H1 (cell line): ENCODE results near the gene STEAP2.

Experiments
- CHD2 ChIP-seq: IDR thresholded peaks from 2 replicates; pipeline ENCODE4 v1.6.1; 2012; ENCODE audit warnings: low read length, improper control_type of control experiment
- EP300 ChIP-seq, 2 experiments: IDR thresholded peaks; 1 replicate in 1 of 2; 2 replicates in 1 of 2; pipeline ENCODE4 v1.6.1; 2011 to 2012; ENCODE audit warnings: low read depth in 2 of 2, low read length in 2 of 2, mild to moderate bottlenecking in 2 of 2, borderline replicate concordance in 1 of 2, inconsistent platforms in 1 of 2, moderate library complexity in 1 of 2
- EZH2 ChIP-seq: fragments of 200-600 bp; sonication (generic); IDR thresholded peaks from 2 replicates; pipeline ENCODE4 v1.7.1; 2012; ENCODE audit warnings: low read depth, mild to moderate bottlenecking, moderate library complexity, low read length, inconsistent platforms; ENCODE audit not compliant: severe bottlenecking
- KDM5A ChIP-seq: fragments of 200-600 bp; IDR thresholded peaks from 2 replicates; pipeline ENCODE4 v1.7.1; 2012; ENCODE audit warnings: mild to moderate bottlenecking, low read length, inconsistent platforms, mixed read lengths
- POLR2AphosphoS5 ChIP-seq: IDR thresholded peaks from 2 replicates; pipeline ENCODE4 v1.6.1; 2011; ENCODE audit warnings: low read depth, low read length
- RAD21 ChIP-seq, 2 experiments: IDR thresholded peaks in 1 of 2; conservative IDR thresholded peaks in 1 of 2; 2 replicates each; pipeline ENCODE4 v1.6.1; 2011; ENCODE audit warnings: low read depth in 2 of 2, low read length in 2 of 2, improper control_type of control experiment in 1 of 2, inconsistent platforms in 1 of 2, mild to moderate bottlenecking in 1 of 2, moderate library complexity in 1 of 2
- RNF2 ChIP-seq: fragments of 200-900, 300-1000 bp; sonication (generic); IDR thresholded peaks from 2 replicates; pipeline ENCODE4 v1.7.1; 2016; ENCODE audit warnings: borderline replicate concordance, low read depth, mild to moderate bottlenecking, antibody characterized with exemption, low read length; ENCODE audit not compliant: poor library complexity, severe bottlenecking; ENCODE audit errors: missing control alignments
- SUZ12 ChIP-seq: fragments of 200-600 bp; sonication (generic); IDR thresholded peaks from 2 replicates; pipeline ENCODE4 v1.6.1; 2012; ENCODE audit warnings: mild to moderate bottlenecking, inconsistent platforms, low read length, moderate library complexity, mixed read lengths
- TBP ChIP-seq: IDR thresholded peaks from 2 replicates; pipeline ENCODE4 v1.6.1; 2011; ENCODE audit warnings: low read depth, low read length, improper control_type of control experiment
- TEAD4 ChIP-seq: IDR thresholded peaks from 2 replicates; pipeline ENCODE4 v1.6.1; 2012; ENCODE audit warnings: low read depth, low read length, inconsistent platforms, mixed read lengths
- YY1 ChIP-seq: IDR thresholded peaks from 2 replicates; pipeline ENCODE4 v1.6.1; 2011; ENCODE audit warnings: low read depth, mild to moderate bottlenecking, low read length
- TF ChIP-seq, protein P1 (sequence below), 3 experiments: IDR thresholded peaks; 1 replicate in 2 of 3; 2 replicates in 1 of 3; pipeline versions ENCODE4 v1.5.1 to v1.6.1; 2011; ENCODE audit warnings: low read length in 3 of 3, mild to moderate bottlenecking in 3 of 3, inconsistent platforms in 2 of 3, low read depth in 1 of 3, moderate library complexity in 1 of 3; ENCODE audit not compliant: insufficient read depth in 1 of 3; ENCODE audit errors: control extremely low read depth in 1 of 3

DNA sequence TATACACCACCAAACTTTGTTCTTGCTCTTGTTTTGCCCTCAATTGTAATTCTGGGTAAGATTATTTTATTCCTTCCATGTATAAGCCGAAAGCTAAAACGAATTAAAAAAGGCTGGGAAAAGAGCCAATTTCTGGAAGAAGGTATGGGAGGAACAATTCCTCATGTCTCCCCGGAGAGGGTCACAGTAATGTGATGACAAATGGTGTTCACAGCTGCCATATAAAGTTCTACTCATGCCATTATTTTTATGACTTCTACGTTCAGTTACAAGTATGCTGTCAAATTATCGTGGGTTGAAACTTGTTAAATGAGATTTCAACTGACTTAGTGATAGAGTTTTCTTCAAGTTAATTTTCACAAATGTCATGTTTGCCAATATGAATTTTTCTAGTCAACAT is 20.9 kb downstream of the STEAP2 start:
- TF ChIP-seq, protein P1, sequence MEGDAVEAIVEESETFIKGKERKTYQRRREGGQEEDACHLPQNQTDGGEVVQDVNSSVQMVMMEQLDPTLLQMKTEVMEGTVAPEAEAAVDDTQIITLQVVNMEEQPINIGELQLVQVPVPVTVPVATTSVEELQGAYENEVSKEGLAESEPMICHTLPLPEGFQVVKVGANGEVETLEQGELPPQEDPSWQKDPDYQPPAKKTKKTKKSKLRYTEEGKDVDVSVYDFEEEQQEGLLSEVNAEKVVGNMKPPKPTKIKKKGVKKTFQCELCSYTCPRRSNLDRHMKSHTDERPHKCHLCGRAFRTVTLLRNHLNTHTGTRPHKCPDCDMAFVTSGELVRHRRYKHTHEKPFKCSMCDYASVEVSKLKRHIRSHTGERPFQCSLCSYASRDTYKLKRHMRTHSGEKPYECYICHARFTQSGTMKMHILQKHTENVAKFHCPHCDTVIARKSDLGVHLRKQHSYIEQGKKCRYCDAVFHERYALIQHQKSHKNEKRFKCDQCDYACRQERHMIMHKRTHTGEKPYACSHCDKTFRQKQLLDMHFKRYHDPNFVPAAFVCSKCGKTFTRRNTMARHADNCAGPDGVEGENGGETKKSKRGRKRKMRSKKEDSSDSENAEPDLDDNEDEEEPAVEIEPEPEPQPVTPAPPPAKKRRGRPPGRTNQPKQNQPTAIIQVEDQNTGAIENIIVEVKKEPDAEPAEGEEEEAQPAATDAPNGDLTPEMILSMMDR (IDR thresholded peaks at IDR 0.05; ENCODE audit: control extremely low read depth in 1 of 3, insufficient read depth in 1 of 3, low read depth in 1 of 3, low read length in 3 of 3), result no peak
- TF ChIP-seq RAD21 (IDR thresholded peaks at IDR 0.05 in 1 of 2, conservative IDR thresholded peaks at IDR 0.05 in 1 of 2; ENCODE audit: low read depth in 2 of 2, low read length in 2 of 2), result no peak
- TF ChIP-seq CHD2, result no peak
- TF ChIP-seq EZH2, result no peak
- no peak for TF ChIP-seq RNF2
- TF ChIP-seq POLR2AphosphoS5, result no peak
- TF ChIP-seq TBP, result no peak
- TF ChIP-seq EP300 (IDR thresholded peaks at IDR 0.05; ENCODE audit: borderline replicate concordance in 1 of 2, low read depth in 2 of 2, low read length in 2 of 2), result no peak
- TF ChIP-seq KDM5A, result no peak
- no peak for TF ChIP-seq TEAD4
- TF ChIP-seq YY1, result no peak
- no peak for TF ChIP-seq SUZ12
